ENCODE data around the gene ANKIB1. TPM values are rescaled to one million over a fixed set of nuclear protein-coding genes. Genes with fewer than 3 reads are reported as not detected.
"Not testable (repeated sequence)": the region's sequence is repeated elsewhere in the genome, so short reads cannot be mapped to it uniquely, and the experiment has no call there.

Gene ANKIB1
- total RNA-seq, 1 donor from 2014 or later = 61.8 TPM

DNA sequence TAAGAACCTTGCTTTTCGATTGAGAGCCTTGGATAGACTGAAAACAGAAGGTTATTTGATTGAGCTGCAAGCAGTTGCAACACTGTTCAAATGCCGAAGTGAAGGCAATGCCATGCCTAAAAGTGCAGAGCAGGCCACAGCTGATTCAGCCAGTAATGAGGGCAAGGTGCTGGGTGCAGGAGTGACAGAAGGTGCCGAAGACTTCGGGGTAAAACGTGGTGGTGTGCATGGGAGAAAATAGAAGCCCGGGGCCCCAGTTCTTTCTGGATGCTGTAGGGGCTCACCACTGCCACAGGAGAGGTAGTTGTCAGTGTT lies 157.9 kb downstream of the ANKIB1 start:
- no peaks in the 10 kb centered on the region for H3K9me3 Mint-ChIP-seq
- peak overlapping the region; percentile 14 for H3K27ac Mint-ChIP-seq
- no peak overlapping the region for H3K4me3 Mint-ChIP-seq
- DNase-seq (ENCODE audit: low spot score) = no peak
- peaks cover 19% of the 10 kb centered on the region for H3K4me1 Mint-ChIP-seq (ENCODE audit: low read depth)
- no peaks in the 10 kb centered on the region for H3K27me3 Mint-ChIP-seq (ENCODE audit: insufficient read depth)
- intact Hi-C loops (cut with micrococcal nuclease) = loop anchor here (5.0 kb wide), 1 partner anchor 156 kb away; the partner anchor contains the start of genes ANKIB1 and KRIT1
- H3K36me3 Mint-ChIP-seq (ENCODE audit: low read depth) = peaks cover 9% of the 10 kb centered on the region

DNA sequence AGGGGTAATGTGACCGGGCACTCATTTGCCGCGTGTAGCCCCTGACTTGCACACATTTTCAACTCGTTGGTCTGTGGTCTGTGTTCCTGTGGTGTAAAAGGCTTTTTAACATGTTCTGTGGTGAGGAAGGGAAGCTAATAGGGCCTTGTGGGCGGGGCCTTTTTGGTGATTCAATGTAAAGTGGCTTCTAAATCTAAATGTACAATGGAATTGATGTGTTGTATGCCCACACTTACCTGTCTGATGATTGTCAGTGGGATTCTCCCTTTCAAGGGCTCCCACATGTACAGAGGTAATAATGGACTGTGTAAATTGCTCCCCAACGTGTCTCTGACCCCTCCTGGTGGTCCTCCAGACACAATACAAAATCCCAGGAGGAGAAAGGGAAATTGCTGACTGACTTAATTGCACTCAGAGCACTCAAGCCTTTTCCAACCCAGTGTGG lies 158.4 kb downstream of the ANKIB1 start:
- DNase-seq (ENCODE audit: low spot score) = no peak
- no peaks in the 10 kb centered on the region for H3K27me3 Mint-ChIP-seq (ENCODE audit: insufficient read depth)
- peaks cover 8% of the 10 kb centered on the region for H3K36me3 Mint-ChIP-seq (ENCODE audit: low read depth)
- H3K4me1 Mint-ChIP-seq (ENCODE audit: low read depth) = peaks cover 19% of the 10 kb centered on the region
- intact Hi-C loops (cut with micrococcal nuclease) = loop anchor here (5.0 kb wide), 1 partner anchor 157 kb away; the partner anchor contains the start of genes ANKIB1 and KRIT1
- peaks cover under 1% of the 10 kb centered on the region for H3K9me3 Mint-ChIP-seq
- H3K4me3 Mint-ChIP-seq = no peak overlapping the region
- H3K27ac Mint-ChIP-seq = no peak overlapping the region

DNA sequence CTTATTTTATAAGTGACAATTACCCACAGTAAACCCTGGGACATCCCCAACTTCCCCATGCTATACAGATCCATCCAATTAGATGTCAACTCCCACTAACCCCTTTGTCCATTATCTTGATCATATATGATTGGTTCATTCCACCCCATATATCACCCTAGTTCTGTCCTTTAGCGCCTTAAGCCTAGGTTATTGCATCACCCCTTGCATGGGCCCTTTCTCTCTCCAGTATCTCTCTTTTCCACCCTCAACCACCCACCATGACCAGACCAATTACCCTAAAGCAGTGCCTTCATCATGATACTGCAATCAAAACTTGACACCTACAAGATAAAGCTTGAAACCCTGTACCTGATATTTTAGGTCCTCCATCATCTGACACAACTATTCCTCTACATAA lies 163.6 kb downstream of the ANKIB1 start:
- DNase-seq (ENCODE audit: low spot score) = no peak
- intact Hi-C loops (cut with micrococcal nuclease) = no loop called here
- peaks cover 6% of the 10 kb centered on the region for H3K9me3 Mint-ChIP-seq
- H3K4me3 Mint-ChIP-seq = no peak overlapping the region
- H3K4me1 Mint-ChIP-seq (ENCODE audit: low read depth) = peaks cover 7% of the 10 kb centered on the region
- no peak overlapping the region for H3K27ac Mint-ChIP-seq
- H3K27me3 Mint-ChIP-seq (ENCODE audit: insufficient read depth) = peaks cover 7% of the 10 kb centered on the region
- no peaks in the 10 kb centered on the region for H3K36me3 Mint-ChIP-seq (ENCODE audit: low read depth)

DNA sequence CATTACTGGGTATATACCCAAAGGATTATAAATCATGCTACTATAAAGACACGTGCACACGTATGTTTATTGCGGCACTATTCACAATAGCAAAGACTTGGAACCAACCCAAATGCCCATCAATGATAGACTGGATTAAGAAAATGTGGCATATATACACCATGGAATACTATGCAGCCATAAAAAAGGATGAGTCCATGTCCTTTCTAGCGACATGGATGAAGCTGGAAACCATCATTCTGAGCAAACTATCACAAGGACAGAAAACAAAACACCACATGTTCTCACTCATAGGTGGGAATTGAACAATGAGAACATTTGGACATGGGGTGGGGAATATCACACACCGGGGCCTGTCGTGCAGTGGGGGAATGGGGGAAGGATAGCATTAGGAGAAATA lies 164.4 kb downstream of the ANKIB1 start:
- DNase-seq (ENCODE audit: low spot score); H3K9me3 Mint-ChIP-seq; H3K4me1 Mint-ChIP-seq (ENCODE audit: low read depth); H3K4me3 Mint-ChIP-seq; H3K27ac Mint-ChIP-seq; H3K36me3 Mint-ChIP-seq (ENCODE audit: low read depth); intact Hi-C loops (cut with micrococcal nuclease); H3K27me3 Mint-ChIP-seq (ENCODE audit: insufficient read depth): not testable (repeated sequence)

DNA sequence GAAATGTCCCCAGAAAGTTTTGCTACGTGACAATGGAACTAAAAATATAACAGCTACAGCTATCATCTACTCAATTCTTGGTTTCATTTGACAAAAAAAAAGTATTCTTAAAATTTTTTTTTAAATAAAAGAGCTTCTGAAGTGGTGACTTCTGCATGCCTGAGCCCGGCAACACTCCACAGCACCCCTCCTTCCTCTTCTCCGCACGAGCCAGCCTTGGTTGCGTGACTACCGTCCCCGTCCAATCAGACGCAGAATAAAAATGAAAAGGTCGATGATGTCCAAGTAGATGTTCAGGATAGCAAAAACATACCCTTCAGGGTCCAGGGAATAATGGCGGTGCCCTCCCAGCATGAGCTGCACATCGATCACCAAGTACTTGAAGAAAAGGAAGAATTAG lies 167.0 kb downstream of the ANKIB1 start:
- intact Hi-C loops (cut with micrococcal nuclease) = no loop called here
- peaks cover 10% of the 10 kb centered on the region for H3K27me3 Mint-ChIP-seq (ENCODE audit: insufficient read depth)
- peaks cover 6% of the 10 kb centered on the region for H3K9me3 Mint-ChIP-seq
- no peak overlapping the region for H3K4me3 Mint-ChIP-seq
- H3K27ac Mint-ChIP-seq = no peak overlapping the region
- no peaks in the 10 kb centered on the region for H3K4me1 Mint-ChIP-seq (ENCODE audit: low read depth)
- no peaks in the 10 kb centered on the region for H3K36me3 Mint-ChIP-seq (ENCODE audit: low read depth)
- DNase-seq (ENCODE audit: low spot score) = no peak

DNA sequence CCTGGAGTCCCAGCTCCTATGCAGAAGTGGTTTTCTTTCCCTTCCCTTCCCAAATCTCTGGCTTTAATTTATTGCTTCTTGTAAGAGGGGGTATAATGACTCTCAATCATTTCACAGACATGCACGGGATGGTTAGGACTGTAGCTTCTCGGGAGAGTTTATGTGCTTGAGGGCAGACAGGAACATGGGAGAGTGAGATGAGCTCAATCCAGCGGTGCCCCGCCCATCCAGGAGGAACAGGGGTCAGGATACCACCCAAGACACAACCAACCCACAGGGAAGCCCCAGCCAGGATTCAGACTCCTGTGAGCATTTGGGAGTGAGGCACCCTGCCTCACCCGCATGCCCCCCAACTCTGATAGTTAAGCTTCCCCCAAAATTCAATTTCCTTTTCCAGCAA lies 167.8 kb downstream of the ANKIB1 start:
- no peak for DNase-seq (ENCODE audit: low spot score)
- Mint-ChIP-seq H3K36me3 (ENCODE audit: low read depth) (no peaks in the 10 kb centered on the region), H3K4me3 (no peak overlapping the region), H3K27me3 (ENCODE audit: insufficient read depth) (peaks cover 10% of the 10 kb centered on the region), H3K27ac (no peak overlapping the region), H3K4me1 (ENCODE audit: low read depth) (no peaks in the 10 kb centered on the region), H3K9me3 (peaks cover 6% of the 10 kb centered on the region)
- intact Hi-C loops (cut with micrococcal nuclease) = no loop called here

DNA sequence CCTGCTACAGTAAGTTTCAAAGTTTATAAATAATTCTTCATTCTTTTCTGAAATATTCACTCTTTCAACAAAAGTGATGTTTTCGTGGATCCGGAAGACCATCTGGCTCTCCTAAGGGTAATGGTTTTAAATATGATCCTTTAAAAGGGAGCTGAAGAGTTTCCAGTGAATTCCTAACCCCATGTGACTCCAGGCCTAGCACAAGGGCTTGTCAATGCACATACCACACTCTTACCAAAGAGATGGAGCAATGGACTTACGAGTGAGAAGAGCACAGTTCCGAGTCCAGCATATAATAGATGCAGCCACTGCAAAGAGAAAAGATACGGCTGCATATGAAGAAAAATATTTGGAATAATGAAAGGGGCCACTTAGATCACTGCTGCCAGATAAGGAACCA lies 169.5 kb downstream of the ANKIB1 start:
- no peaks in the 10 kb centered on the region for H3K36me3 Mint-ChIP-seq (ENCODE audit: low read depth)
- H3K27ac Mint-ChIP-seq = no peak overlapping the region
- intact Hi-C loops (cut with micrococcal nuclease) = no loop called here
- no peak overlapping the region for H3K4me3 Mint-ChIP-seq
- DNase-seq (ENCODE audit: low spot score) = no peak
- H3K9me3 Mint-ChIP-seq = no peaks in the 10 kb centered on the region
- peaks cover 10% of the 10 kb centered on the region for H3K27me3 Mint-ChIP-seq (ENCODE audit: insufficient read depth)
- no peaks in the 10 kb centered on the region for H3K4me1 Mint-ChIP-seq (ENCODE audit: low read depth)

- no peak for DNase-seq (ENCODE audit: low spot score)
- Mint-ChIP-seq H3K4me3 (no peak overlapping the region), H3K27ac (no peak overlapping the region), H3K36me3 (ENCODE audit: low read depth) (no peaks in the 10 kb centered on the region), H3K9me3 (no peaks in the 10 kb centered on the region), H3K4me1 (ENCODE audit: low read depth) (no peaks in the 10 kb centered on the region), H3K27me3 (ENCODE audit: insufficient read depth) (peaks cover 7% of the 10 kb centered on the region)
- intact Hi-C loops (cut with micrococcal nuclease) = no loop called here
These were observed 172.1 kb downstream of the ANKIB1 start for GRCh38 chr7:92417913-92418312.

DNA sequence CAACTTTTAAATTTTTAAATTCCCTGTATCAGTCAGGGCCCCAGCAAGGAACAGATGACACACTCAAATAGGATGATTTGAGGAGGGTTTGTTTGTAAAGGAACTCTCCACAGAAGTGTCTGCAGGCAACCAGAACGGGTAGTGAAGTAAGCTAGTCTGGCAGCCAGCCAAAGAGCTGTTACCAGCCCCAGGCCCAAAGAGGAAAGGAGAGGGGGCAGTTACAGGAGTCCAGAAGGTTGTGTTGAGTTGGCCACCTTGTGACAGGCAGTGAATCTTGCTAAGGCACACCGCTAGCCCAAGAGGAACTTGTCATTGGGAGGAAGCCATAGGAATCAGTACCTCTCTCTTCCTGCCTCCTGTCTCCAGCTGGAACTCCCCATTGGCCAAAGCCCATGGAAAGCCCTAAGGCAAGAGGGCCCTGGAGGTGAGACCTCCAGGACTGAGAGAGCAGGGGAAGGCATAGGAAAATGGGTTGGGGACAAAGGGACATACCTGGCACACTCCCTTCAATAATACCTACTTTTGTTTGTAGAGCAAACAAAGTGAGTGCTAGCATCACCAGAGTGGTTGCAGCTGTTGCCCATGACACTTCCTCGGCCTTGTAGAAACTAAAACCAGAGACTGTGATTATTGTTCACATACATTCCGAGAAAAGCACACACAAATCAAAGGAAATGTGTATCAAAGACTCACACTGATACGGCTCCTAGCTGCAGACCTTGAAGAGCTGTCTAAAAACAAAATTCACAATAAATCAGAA lies 176.1 kb downstream of the ANKIB1 start:
- Mint-ChIP-seq H3K27me3 (ENCODE audit: insufficient read depth) (peaks cover 3% of the 10 kb centered on the region), H3K4me1 (ENCODE audit: low read depth) (peaks cover 13% of the 10 kb centered on the region), H3K27ac (no peak overlapping the region)

DNA sequence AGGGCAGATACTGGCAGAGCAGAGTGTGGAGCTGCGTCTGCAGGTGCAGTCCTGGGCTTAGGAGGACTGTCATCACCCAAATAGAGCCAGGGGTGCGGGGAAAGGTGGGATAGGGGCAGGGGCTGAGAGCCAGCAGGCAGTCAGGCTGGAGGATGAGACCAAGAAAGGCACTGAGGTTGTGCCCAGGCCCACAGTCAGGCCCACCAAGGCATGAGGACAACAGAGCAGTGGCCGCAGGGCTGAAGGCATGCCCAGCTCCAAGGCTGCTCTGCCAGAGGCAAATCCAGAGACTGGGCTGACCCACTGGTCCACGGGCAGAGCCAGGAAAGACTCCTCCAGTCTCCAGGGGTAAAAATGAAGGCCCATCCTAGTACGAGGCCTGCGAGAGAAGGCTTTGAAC lies 177.2 kb downstream of the ANKIB1 start:
- intact Hi-C loops (cut with micrococcal nuclease) = loop anchor here (5.0 kb wide), 1 partner anchor 39 kb away; no protein-coding TSS in a partner anchor
- Mint-ChIP-seq H3K36me3 (ENCODE audit: low read depth) (no peaks in the 10 kb centered on the region), H3K9me3 (no peaks in the 10 kb centered on the region), H3K27ac (no peak overlapping the region), H3K27me3 (ENCODE audit: insufficient read depth) (peaks cover 3% of the 10 kb centered on the region), H3K4me1 (ENCODE audit: low read depth) (peaks cover 13% of the 10 kb centered on the region), H3K4me3 (no peak overlapping the region)
- no peak for DNase-seq (ENCODE audit: low spot score)

More for the DNA sequence above, 176.1 kb downstream of the ANKIB1 start:
- DNase-seq (ENCODE audit: low spot score) = no peak
- intact Hi-C loops (cut with micrococcal nuclease) = loop anchor here (5.0 kb wide), 1 partner anchor 40 kb away; no protein-coding TSS in a partner anchor
- Mint-ChIP-seq H3K4me3 (no peak overlapping the region), H3K9me3 (no peaks in the 10 kb centered on the region), H3K36me3 (ENCODE audit: low read depth) (no peaks in the 10 kb centered on the region)

DNA sequence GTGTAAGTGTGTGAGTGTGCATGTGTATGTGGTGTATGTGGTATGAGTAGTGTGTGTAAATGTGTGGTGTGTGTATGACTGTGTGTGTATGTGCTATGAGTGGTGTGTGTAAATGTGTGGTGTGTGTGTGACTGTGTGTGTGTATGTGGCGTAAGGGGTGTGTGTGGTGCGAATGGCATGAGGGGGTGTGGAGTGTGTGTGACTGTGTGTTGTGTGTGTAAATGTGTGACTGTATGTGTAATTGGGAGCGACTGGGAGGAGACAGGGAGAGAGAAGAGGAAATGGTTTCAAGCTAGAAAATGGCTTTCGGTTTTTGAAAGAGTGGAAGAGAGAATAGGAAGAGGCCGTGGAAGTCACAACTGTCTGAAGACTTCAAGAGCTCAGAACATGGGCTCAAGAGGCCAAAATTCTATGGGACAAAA lies 177.9 kb downstream of the ANKIB1 start:
- peaks cover 13% of the 10 kb centered on the region for H3K4me1 Mint-ChIP-seq (ENCODE audit: low read depth)
- peak overlapping the region; percentile 43 for H3K4me3 Mint-ChIP-seq
- peaks cover 3% of the 10 kb centered on the region for H3K27me3 Mint-ChIP-seq (ENCODE audit: insufficient read depth)
- H3K27ac Mint-ChIP-seq = peak overlapping the region; percentile 55
- intact Hi-C loops (cut with micrococcal nuclease) = loop anchor here (1.0 to 5.0 kb wide), 4 partner anchors 24 to 632 kb away; partner anchors contain the start of genes CYP51A1 and GATAD1
- DNase-seq (ENCODE audit: low spot score) = no peak
- no peaks in the 10 kb centered on the region for H3K36me3 Mint-ChIP-seq (ENCODE audit: low read depth)
- no peaks in the 10 kb centered on the region for H3K9me3 Mint-ChIP-seq

DNA sequence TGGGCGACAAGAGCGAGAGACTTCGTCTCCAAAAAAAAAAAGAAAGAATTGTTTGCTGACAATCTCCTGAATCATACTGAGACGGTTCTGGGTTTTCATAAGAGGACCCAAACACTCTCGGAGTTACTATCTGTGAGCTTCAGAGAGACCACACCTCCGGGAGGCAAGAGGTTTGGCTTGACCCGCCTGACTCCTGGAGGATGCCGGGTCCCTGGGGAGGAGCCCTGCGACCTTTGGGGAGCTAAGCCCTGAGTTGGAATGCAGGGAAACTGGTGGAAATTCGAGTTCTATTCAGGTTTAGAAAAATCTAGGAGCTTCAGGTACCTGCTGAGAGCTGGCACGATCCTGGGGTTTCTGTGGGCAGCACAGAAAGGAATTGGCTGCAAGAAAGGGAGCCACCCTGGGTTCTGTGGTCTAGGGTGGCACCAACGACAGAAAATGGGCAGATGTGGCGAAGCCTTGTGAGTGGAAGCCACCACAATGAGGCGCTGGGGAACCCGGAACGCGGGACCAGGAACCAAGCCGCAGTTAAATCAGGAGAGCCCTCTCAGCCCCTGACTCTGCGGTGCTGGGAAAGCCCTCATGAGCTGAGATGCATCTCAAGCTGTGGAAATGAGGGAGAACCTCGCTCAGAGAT lies 179.7 kb downstream of the ANKIB1 start:
- H3K27me3 Mint-ChIP-seq (ENCODE audit: insufficient read depth) = peaks cover 3% of the 10 kb centered on the region
- no peak overlapping the region for H3K27ac Mint-ChIP-seq
- intact Hi-C loops (cut with micrococcal nuclease) = no loop called here
- no peak for DNase-seq (ENCODE audit: low spot score)
- no peaks in the 10 kb centered on the region for H3K36me3 Mint-ChIP-seq (ENCODE audit: low read depth)
- H3K4me1 Mint-ChIP-seq (ENCODE audit: low read depth) = peaks cover 20% of the 10 kb centered on the region
- no peak overlapping the region for H3K4me3 Mint-ChIP-seq
- no peaks in the 10 kb centered on the region for H3K9me3 Mint-ChIP-seq

DNA sequence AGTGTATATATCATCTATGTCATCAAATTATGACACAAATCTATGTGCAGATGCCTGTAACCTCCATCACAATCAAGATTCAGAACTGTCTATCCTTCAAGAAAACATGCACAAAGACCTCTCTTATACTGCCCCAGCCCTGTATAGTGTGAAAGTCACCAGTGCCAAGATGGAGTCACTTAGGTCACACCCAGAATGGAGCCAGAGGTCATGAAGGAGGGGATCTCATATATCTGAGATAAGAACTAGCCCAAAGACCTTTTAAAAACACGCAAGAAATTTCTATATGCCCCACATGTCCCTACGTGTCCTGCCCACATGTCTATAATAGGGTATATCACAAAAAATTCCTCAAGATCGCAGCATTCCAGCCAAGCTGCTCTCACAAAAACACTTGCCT lies 181.4 kb downstream of the ANKIB1 start:
- Mint-ChIP-seq H3K9me3 (no peaks in the 10 kb centered on the region), H3K27ac (no peak overlapping the region), H3K4me3 (no peak overlapping the region), H3K36me3 (ENCODE audit: low read depth) (no peaks in the 10 kb centered on the region), H3K27me3 (ENCODE audit: insufficient read depth) (peaks cover 5% of the 10 kb centered on the region), H3K4me1 (ENCODE audit: low read depth) (peaks cover 20% of the 10 kb centered on the region)
- DNase-seq (ENCODE audit: low spot score) = no peak
- intact Hi-C loops (cut with micrococcal nuclease) = no loop called here
